ENCODE results near the gene CLCN5.

The CLCN5 gene

DNA sequence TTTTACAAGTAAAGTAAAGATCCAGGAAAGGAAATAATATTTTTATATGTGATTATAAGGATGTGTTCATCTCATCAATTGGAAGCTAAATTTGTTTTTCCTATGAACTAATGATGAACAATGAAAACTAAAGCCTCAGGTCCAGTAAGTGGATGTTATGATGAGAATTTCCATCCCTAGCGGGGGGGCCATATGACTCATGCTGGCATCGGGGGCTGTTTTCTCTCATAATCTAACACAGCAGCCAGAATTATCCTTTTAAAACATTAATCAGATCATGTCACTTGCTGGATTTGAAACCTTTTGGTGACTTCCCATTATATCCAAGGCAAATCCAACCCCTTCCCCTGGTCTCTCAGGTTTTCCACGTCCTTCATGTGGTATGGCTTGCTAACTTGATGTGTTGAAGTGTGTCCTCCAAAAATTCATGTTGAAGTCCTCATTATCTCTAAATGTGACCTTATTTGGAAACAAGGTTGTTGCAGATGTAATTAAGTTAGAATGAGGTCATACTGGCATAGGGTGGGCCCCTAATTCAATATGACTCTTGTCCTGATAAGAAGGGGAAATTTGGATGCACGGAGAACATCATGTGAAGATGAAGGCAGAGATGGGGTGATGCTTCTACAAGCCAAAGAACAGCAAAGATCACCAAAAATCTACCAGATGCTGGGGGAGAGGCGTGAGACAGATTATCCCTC is 181.6 kb downstream of the CLCN5 start:
- no peak for TF ChIP-seq TAF1 (IDR thresholded peaks at IDR 0.05; ENCODE audit: borderline replicate concordance, insufficient read depth, low read length)
- TF ChIP-seq FOXP2 (optimal IDR thresholded peaks at IDR 0.05; ENCODE audit: borderline replicate concordance, extremely low read depth, extremely low read length, insufficient read depth): no peak
- TF ChIP-seq POLR2AphosphoS5 (IDR thresholded peaks at IDR 0.05; ENCODE audit: low read depth, low read length): no peak
- TF ChIP-seq SIN3A (IDR thresholded peaks at IDR 0.05; ENCODE audit: borderline replicate concordance, insufficient read depth, low read length): no peak
- TF ChIP-seq, protein P1, sequence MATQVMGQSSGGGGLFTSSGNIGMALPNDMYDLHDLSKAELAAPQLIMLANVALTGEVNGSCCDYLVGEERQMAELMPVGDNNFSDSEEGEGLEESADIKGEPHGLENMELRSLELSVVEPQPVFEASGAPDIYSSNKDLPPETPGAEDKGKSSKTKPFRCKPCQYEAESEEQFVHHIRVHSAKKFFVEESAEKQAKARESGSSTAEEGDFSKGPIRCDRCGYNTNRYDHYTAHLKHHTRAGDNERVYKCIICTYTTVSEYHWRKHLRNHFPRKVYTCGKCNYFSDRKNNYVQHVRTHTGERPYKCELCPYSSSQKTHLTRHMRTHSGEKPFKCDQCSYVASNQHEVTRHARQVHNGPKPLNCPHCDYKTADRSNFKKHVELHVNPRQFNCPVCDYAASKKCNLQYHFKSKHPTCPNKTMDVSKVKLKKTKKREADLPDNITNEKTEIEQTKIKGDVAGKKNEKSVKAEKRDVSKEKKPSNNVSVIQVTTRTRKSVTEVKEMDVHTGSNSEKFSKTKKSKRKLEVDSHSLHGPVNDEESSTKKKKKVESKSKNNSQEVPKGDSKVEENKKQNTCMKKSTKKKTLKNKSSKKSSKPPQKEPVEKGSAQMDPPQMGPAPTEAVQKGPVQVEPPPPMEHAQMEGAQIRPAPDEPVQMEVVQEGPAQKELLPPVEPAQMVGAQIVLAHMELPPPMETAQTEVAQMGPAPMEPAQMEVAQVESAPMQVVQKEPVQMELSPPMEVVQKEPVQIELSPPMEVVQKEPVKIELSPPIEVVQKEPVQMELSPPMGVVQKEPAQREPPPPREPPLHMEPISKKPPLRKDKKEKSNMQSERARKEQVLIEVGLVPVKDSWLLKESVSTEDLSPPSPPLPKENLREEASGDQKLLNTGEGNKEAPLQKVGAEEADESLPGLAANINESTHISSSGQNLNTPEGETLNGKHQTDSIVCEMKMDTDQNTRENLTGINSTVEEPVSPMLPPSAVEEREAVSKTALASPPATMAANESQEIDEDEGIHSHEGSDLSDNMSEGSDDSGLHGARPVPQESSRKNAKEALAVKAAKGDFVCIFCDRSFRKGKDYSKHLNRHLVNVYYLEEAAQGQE (IDR thresholded peaks at IDR 0.05; ENCODE audit: insufficient read depth in 1 of 2, low read depth in 2 of 2, low read length in 2 of 2): no peak

DNA sequence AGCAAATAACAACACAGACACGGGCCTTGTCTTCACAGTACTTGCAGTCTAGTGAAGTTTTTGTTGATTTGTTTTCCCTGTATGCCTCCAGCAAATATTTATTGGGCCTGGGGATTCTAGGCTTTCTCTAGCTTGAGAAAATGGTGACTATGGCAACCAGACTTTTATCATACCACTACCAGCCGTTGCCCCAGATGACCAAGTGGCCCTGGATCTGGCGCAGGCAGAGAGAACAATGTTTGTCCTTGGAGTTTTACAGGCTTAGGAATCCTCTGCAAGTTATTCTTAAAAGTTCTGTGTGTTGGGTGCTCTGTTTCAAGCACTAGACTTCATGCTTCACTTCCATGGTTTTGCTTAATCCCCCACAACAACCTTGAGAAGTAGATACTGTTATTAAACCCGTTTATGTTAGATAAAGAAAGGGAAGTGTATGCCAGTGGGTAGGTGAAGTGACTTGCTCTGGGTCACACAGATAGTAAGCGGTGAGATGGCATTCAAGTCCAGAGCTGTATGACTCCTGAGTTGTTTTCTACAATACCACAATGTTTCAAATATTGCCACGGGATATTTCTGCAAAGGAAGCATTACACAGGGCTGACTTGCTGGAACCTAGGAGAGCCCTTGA is 183.8 kb downstream of the CLCN5 start:
- TF ChIP-seq FOXP2 (optimal IDR thresholded peaks at IDR 0.05; ENCODE audit: borderline replicate concordance, extremely low read depth, extremely low read length, insufficient read depth): no peak
- TF ChIP-seq POLR2AphosphoS5 (IDR thresholded peaks at IDR 0.05; ENCODE audit: low read depth, low read length): no peak
- no peak for TF ChIP-seq TAF1 (IDR thresholded peaks at IDR 0.05; ENCODE audit: borderline replicate concordance, insufficient read depth, low read length)
- TF ChIP-seq, protein P1 (IDR thresholded peaks at IDR 0.05; ENCODE audit: insufficient read depth in 1 of 2, low read depth in 2 of 2, low read length in 2 of 2): no peak
- TF ChIP-seq SIN3A (IDR thresholded peaks at IDR 0.05; ENCODE audit: borderline replicate concordance, insufficient read depth, low read length): no peak

DNA sequence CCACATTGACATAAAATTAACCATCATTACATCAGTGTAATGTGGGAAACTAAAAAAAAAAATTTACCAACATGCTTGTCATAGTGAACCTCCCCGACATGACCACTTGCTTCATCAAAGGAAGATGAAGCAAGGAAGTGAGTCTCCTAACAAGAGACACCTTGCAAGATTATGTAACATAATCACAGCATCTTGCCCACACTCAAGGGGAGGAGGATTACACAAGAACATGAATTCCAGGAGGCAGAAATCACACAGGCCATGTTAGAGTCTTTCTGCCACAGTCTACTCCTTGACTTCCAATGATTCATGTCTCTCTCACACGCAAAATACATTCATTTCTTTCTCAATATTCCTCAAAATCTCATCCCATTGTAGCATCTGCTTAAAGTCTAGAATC is 185.1 kb downstream of the CLCN5 start:
- TF ChIP-seq POLR2AphosphoS5 (IDR thresholded peaks at IDR 0.05; ENCODE audit: low read depth, low read length): no peak
- TF ChIP-seq FOXP2 (optimal IDR thresholded peaks at IDR 0.05; ENCODE audit: borderline replicate concordance, extremely low read depth, extremely low read length, insufficient read depth): no peak
- TF ChIP-seq, protein P1 (IDR thresholded peaks at IDR 0.05; ENCODE audit: insufficient read depth in 1 of 2, low read depth in 2 of 2, low read length in 2 of 2): no peak
- no peak for TF ChIP-seq TAF1 (IDR thresholded peaks at IDR 0.05; ENCODE audit: borderline replicate concordance, insufficient read depth, low read length)
- TF ChIP-seq SIN3A (IDR thresholded peaks at IDR 0.05; ENCODE audit: borderline replicate concordance, insufficient read depth, low read length): no peak

DNA sequence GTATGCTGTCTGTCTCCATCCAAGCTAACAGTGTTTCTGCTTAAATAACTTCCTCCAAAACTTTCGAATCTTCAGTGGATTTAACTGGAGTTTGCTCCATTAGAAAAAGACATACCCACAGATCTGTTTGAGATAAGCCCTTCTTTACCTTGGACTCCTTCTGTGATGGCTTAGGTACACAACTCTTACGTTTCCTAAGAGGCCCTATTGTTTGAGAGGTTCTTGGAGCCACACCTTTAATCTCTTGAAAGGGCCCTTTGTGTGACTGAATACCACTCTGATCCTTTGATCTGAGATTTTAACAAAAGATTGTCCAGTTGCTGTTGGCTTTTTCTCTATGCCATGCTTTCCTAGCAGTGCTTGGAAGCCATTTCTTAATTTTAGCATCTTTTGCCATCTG is 185.9 kb downstream of the CLCN5 start:
- TF ChIP-seq FOXP2 (optimal IDR thresholded peaks at IDR 0.05; ENCODE audit: borderline replicate concordance, extremely low read depth, extremely low read length, insufficient read depth): no peak
- TF ChIP-seq SIN3A (IDR thresholded peaks at IDR 0.05; ENCODE audit: borderline replicate concordance, insufficient read depth, low read length): no peak
- TF ChIP-seq POLR2AphosphoS5 (IDR thresholded peaks at IDR 0.05; ENCODE audit: low read depth, low read length): no peak
- TF ChIP-seq, protein P1 (IDR thresholded peaks at IDR 0.05; ENCODE audit: insufficient read depth in 1 of 2, low read depth in 2 of 2, low read length in 2 of 2): no peak
- TF ChIP-seq TAF1 (IDR thresholded peaks at IDR 0.05; ENCODE audit: borderline replicate concordance, insufficient read depth, low read length): no peak
